GM12874 (cell line): ENCODE measurements around the gene EAF2.

Experiments used
- TF ChIP-seq, protein P1 (sequence below): IDR thresholded peaks from 2 replicates; pipeline ENCODE4 v1.5.1; 2011; ENCODE audit warnings: low read depth, mild to moderate bottlenecking, control low read depth, low read length, moderate library complexity; ENCODE audit not compliant: insufficient read depth

The EAF2 gene

GRCh38 chr3:121869736-121870135 lies 34.7 kb downstream of the EAF2 start:
- TF ChIP-seq, protein P1, sequence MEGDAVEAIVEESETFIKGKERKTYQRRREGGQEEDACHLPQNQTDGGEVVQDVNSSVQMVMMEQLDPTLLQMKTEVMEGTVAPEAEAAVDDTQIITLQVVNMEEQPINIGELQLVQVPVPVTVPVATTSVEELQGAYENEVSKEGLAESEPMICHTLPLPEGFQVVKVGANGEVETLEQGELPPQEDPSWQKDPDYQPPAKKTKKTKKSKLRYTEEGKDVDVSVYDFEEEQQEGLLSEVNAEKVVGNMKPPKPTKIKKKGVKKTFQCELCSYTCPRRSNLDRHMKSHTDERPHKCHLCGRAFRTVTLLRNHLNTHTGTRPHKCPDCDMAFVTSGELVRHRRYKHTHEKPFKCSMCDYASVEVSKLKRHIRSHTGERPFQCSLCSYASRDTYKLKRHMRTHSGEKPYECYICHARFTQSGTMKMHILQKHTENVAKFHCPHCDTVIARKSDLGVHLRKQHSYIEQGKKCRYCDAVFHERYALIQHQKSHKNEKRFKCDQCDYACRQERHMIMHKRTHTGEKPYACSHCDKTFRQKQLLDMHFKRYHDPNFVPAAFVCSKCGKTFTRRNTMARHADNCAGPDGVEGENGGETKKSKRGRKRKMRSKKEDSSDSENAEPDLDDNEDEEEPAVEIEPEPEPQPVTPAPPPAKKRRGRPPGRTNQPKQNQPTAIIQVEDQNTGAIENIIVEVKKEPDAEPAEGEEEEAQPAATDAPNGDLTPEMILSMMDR: no peak

DNA sequence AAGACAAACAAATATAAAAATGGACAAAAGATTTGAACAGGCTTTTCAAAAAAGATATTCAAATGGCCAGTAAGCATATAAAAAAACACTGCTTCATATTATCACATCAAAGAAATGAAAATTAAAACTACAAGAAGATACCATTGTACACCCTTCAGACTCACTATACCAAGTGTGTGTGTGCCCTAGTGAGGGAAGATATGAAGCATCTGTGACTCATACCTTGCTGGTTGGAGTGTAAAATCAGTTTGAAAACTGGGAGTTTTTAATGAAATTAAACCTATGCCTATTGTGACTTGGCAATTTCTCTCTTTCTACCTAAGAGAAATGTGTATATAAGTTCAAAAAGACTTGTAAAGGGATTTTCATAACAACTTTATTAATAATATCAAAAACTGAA lies 35.7 kb downstream of the EAF2 start:
- TF ChIP-seq, protein P1: no peak

- TF ChIP-seq, protein P1: no peak
Observed at GRCh38 chr3:121871430-121871829, 36.4 kb downstream of the EAF2 start.

DNA sequence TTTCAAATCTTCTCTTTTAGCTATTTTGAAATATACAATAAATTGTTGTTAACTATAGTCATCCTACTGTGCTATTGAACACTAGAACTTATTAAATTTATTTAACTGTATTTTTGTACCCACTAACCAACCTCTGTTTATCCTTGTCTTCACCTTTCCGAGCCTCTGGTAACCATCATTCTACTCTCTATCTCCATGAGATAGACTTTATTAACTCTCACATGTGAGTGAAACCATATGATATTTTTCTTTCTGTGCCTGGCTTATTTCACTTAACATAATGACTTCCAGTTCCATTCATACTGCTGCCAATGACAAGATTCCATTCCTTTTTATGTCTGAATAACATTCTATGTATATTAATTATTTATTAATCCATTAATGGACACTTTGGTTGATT lies 43.4 kb downstream of the EAF2 start:
- TF ChIP-seq, protein P1: no peak

DNA sequence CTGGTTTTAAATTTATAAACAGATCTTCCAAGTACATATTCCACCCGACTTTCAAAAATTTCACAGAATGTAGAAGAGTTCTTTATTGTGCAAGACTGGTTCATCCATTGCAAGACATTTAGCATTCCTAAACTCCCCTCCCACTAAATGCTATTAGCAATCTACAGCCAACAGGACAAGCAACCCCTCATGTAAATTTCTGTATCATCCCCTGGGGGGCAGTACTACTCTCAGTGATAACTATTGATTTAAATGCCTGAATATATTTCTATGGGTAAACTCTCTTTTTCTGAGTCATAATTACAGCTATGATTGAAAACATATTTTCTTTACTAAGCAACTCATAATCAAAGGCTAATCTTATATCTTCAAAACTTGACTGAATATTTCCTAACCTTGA lies 48.5 kb downstream of the EAF2 start:
- TF ChIP-seq, protein P1: peak; percentile 14; the same call in 1 of the 2 replicates

DNA sequence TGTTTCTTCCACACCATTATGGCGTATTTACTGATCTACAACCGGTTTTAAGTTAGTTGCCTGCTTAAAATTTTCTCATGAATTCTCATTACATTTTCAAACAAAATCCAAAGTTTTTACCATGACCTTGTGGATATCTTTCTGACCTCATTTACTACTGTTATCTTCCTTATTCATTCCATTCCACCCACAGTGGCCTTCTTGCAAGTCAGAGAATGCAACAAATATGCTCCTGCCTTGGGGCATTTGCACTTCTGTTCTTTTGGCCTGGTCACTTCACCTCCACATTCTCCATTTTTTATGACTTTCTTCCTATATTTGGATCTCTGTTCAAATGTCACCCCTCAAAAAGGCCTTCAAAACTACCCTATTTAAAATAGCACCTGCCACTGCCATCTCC lies 50.4 kb downstream of the EAF2 start:
- TF ChIP-seq, protein P1: no peak

- TF ChIP-seq, protein P1: no peak
Observed at GRCh38 chr3:121894301-121894990, 59.4 kb downstream of the EAF2 start, which contains the start of gene SLC15A2. SLC15A2 (plus strand) TSS chr3:121894401; CDS start chr3:121894477, 76 bp downstream.
